ENCODE data around the gene PTPRD.

Gene PTPRD

GRCh38 chr9:9730174-9730573, 882.6 kb downstream of the PTPRD start:
- DNase-seq = no peak

- DNase-seq = no peak
These were observed 883.7 kb downstream of the PTPRD start for GRCh38 chr9:9729082-9729481.

DNA sequence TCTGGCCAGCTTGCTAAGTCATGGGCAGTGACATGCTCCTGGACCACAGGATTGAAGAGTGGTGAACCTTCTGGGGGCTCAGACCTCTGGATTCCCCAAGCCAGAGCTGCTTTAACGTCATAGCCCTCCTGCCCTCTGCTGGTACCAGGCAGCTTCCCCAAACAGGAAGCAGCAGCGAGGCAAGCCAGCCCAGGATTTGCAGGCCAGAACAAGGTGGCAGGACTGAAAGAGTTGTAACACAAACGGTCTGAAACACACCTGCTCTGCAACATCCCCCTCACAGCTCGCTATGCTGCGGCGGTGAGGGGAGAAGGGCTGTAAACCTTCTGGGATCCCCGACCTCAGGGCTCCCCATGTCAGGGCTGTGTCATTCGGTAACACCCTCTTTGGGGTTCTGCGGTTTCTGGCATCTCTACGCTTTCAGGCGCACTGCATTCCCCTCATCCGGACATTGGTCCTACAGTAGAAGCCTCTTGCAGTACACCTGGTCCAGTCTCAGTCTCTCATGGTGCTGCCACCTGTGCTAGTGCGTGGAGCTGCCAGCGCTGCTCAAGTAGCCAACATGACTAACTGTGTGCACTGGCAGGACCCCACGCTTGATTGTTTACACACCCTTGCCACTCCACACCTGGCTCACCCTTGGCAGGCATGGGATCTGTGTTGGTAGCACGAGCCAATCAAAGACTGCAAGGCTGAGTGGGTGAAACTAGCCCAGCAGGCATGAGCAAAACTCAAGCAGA, 893.3 kb downstream of the PTPRD start:
- DNase-seq = peak; percentile 30

DNA sequence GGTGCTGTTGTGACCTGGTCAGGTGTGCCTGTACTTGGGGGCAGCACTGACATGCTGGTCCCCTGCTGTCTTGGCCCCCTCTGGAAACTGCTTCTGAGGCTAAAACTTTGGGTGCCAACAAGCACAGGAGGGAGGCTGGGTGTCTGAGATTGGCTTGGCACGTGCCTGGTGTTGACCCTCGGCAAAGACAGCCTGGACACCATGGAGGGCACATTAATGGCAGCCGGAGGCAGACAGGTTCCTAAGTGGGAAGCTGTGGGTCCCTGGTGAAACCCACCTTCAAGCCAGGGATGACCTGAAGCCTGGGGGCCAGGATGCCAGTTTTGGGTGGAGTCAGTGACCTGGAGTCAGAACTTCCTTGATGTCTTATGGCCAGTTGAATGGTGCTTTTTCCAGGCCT, 894.1 kb downstream of the PTPRD start:
- no peak for DNase-seq

- DNase-seq = no peak
These were observed 933.4 kb downstream of the PTPRD start for GRCh38 chr9:9679433-9679832.

- no peak for DNase-seq
These were observed 938.3 kb downstream of the PTPRD start for GRCh38 chr9:9674461-9674860.

GRCh38 chr9:9670454-9670853, 942.3 kb downstream of the PTPRD start:
- no peak for DNase-seq

DNA sequence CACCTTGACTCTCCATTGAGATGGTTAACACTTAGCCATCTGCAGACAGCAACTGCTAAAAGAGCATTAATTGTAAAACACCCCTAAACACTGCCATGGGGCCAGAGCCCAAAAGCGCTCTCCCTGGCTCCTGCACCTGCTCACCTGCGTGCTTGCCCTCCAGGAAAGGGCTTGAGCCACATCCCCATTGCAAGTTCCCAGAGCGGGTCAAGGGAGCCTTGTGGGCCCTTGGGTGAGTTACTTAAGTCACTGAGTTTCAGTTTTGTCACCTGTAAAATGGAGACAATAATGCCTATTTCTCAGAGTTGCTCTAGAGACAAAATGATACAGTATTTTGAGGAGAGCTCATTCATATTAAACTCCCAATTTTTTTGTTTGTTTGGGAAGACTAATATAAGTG, 967.8 kb downstream of the PTPRD start:
- no peak for DNase-seq

- no peak for DNase-seq
These were observed 981.5 kb downstream of the PTPRD start for GRCh38 chr9:9631284-9631683.

DNA sequence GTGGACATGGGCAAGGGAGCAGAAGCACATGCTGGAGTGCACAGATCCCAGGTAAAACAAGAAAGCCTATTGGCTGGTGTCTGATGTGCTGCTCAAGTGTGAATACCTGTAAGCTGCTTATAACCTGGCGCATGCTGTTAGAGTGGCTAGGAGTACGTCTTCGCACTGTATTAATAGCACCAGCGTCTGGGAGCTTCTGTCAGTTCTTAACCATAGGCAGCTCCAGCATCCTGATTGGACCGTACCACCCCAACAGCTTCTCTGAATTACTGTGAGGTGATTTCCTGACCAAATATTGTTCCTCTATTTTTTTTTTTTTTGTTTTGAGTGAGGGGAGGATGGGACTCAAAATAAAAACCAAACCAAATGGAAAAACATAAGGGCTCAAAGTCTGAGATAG, 987.6 kb downstream of the PTPRD start:
- DNase-seq = no peak

GRCh38 chr9:9623506-9623905, 989.3 kb downstream of the PTPRD start:
- DNase-seq = no peak

DNA sequence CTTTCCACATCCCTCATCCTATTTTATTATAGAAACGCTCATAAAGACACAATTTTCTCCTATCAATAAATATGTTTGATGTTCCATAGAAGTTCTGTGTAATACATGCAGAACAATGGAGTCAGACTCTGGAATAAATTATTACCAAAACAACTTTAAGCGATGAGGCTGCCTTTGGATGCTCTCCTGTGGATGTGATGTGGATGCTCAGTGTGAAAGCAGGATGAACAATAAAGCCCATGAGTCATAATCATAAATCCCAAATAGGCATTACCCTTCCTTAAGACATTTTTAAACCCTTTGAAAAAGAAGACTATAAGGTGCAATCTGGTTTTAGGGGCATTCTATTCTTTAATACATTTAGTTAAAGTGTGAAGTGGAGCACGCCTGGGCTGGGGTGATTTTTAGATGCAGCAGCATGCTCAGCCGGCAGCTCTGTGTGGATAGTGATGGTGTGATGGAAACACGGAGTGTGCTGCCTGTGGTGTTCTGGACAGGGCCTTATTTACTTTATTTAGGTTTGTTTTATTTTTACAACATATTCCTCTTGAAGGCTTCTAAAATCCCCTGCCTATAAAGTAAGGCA, 991.4 kb downstream of the PTPRD start:
- no peak for DNase-seq

DNA sequence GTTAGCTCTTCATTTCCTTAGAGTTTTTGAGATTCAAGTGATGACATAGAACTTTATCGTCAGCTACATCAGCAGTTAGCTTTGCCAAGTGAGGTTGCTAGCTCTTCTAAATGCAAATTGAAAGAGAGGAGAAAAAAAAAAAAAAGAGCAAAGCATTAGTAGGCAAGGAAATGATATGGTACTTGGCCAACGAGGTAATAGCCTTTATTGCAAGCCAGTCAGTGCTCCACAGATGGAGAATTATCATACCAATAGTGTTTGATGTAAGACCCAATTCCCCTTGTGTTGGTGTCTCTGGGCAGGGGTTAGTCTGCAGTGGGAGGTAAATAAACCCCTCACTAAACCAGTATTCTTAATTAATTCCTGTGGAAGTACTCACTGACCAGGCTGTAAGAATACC, 992.1 kb downstream of the PTPRD start:
- DNase-seq = no peak

DNA sequence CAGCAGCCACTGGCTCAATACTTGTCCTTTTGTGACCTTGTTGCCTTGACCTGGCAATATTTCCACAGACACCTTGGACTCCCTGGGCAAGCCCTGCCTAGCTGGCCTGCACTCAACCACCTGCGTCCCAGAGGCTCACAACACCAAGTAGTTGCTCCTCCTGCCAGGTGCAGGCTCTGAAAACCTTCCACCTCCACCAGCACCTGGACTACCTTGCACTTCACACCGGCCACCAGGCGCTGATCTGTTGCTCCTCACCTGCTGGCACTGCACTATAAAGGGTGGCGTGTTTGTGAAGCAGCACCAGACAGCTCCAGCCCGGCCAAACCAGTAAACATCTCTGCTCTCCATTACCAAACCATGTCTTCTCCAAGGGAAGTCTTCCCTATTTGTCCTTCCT, 997.7 kb downstream of the PTPRD start:
- peak; percentile 98 for DNase-seq

GRCh38 chr9:9614607-9615006, 998.2 kb downstream of the PTPRD start:
- no peak for DNase-seq

DNA sequence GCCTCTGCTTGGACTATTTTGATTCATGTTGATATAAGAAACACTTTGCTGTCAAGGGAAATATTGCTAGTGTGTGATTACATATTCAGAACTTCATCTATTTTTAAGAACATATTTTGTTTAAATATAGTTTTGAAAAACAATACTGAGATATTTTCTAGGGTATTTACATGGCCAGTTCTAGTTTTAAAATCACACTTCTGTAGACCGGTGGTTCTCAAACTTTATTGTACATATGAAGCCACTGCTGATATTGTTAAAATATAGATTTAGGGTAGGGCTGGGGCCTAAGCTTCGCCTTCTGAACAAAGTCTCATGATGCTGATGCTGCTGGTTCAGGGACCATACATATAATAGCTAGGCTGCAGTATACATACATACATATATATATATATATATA, 1000.0 kb downstream of the PTPRD start:
- peak; percentile 41 for DNase-seq

DNA sequence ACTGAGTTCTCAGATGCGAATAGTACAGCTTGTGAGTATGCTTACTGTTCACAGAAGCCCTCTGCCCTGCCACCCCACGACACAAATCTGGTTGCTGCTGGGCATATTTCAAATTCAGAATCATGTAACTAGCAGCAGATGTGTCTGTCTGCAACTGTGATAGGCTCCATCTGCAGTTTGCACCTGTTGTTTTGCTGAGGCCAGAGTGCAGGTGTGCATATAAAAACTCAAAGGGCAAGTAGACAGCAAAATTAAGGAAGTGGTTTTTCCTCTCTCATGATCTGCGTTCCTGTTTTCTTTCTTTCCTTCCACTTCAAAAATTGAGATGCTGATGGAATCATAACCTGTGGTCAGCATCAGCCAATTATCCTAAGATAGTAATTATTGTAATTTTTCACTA, 1000.5 kb downstream of the PTPRD start:
- peak; percentile 95 for DNase-seq

DNA sequence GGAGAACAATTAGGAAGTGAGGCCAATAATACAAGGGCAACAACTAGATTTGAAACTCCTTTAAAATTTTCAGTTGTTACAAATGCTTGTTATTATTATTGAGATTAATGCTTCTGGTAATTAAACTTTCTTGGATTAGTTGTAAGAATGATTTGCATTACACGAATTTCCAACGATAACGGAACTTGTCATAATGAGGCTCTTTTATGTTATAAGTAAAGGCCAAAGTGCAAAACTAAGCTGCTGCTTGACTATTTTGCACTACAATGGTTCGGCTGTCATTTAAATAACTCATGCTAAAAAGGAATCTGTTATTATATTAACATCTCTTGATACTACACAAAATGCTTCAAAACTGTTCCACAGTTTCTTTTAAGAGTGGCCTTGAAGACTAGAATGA, 1007.1 kb downstream of the PTPRD start:
- DNase-seq = no peak

GRCh38 chr9:9603345-9603744, 1009.5 kb downstream of the PTPRD start:
- DNase-seq = peak; percentile 6

DNA sequence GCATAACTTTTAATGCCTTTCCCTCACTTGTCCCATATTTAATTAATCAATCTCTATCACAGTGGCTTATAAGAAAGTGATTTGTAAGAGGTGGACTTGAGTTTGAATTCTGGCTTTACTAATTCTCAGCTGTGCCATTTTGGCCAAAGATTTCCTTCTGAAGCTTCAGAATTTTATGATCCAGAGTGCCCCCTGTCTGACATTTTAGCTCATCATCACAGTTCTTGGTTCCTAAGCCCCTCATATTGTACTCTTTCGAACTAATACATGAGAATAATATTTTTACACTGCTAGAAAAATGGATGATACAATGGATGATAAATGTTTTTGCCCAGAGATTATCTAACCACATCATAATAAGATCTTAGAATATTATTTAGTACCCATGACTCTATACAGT, 1014.1 kb downstream of the PTPRD start:
- DNase-seq = peak; percentile 40

GRCh38 chr9:9592104-9592503, 1020.7 kb downstream of the PTPRD start:
- DNase-seq = no peak

GRCh38 chr9:9585920-9586319, 1026.9 kb downstream of the PTPRD start:
- no peak for DNase-seq

GRCh38 chr9:9574080-9574479, 1038.7 kb downstream of the PTPRD start:
- no peak for DNase-seq

DNA sequence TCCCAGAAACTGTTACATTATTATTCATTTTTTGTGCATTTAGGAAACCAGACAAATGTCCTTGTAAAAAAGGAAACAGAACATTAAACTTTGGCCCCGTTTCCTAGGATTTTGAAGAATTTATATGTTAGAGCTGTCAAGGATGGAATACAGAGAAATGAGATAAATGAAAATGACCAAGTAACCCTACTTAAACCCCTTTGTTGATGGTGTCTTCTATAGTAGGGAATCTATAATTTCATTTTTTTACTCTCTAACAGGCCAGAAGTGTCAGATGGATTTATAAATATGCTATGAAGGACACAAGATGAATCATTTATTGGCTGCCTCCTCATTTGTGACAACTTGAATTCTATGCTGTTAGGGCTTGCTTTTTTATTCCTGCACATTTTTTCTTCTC, 1047.1 kb downstream of the PTPRD start:
- no peak for DNase-seq

DNA sequence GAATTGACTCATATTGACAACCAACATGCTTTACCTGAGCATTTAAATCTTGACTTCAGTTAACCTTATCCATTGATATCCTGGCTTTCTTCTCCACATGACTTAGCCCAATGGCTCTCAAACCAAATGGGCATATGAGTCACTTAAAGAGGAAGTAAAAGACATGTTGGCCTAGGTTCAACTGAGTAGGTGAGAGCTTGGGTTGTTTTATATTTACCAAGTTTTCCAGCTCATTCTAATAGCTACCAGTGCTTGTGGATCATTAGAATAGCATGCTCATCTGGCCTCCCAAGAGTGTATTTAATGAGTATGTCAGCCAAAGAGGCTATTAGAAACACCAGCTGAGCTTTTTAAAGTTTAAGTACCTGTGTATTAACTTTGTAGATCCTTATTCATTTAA, 1049.0 kb downstream of the PTPRD start:
- DNase-seq = peak; percentile 50
